ENCODE measurements around the gene MYO1B. TPM values are rescaled to one million over a fixed set of nuclear protein-coding genes. Genes with fewer than 3 reads are reported as not detected.

MYO1B gene
- total and polyA plus RNA-seq, 2 of the 8 experiments (the other 6 are each of a cell fraction or from before 2014, with no cell fraction given) = 15.5 to 61.2 TPM

- no peak overlapping the region for H4K91ac ChIP-seq (replicated peaks; ENCODE audit: insufficient read length, low read length)
- H3K4ac ChIP-seq (replicated peaks; ENCODE audit: insufficient read length, low read depth, low read length) = no peak overlapping the region
- no peak overlapping the region for H2BK12ac ChIP-seq (ENCODE audit: low read depth, low read length)
- no peaks in the 10 kb centered on the region for H3K36me3 ChIP-seq (ENCODE audit: control insufficient read depth in 2 of 4, insufficient read depth in 4 of 4, low read length in 3 of 4)
- no peak overlapping the region for H3K23ac ChIP-seq (ENCODE audit: insufficient read length)
- peaks cover 3% of the 10 kb centered on the region; the same call in 1 of the 2 replicates for H3K23me2 ChIP-seq (ENCODE audit: low read depth, low read length)
- H3K9ac ChIP-seq (replicated peaks in 1 of 4; ENCODE audit: extremely low read depth in 1 of 4, low read depth in 3 of 4, low read length in 3 of 4) = no peak overlapping the region
- no peak overlapping the region for H2AK5ac ChIP-seq (ENCODE audit: low read depth, low read length)
- no peak overlapping the region for H3K4me3 ChIP-seq (ENCODE audit: extremely low read depth in 1 of 4, insufficient read depth in 2 of 4, low read depth in 3 of 4, low read length in 4 of 4)
- H3K79me2 ChIP-seq (ENCODE audit: control insufficient read depth in 1 of 2, insufficient read depth in 2 of 2, low read length in 2 of 2) = peaks cover 24 to 81% of the 10 kb centered on the region in 2 experiments
- no peak for FAIRE-seq
- no peak overlapping the region for H2BK20ac ChIP-seq (ENCODE audit: low read length)
- ChIA-PET CTCF (ENCODE audit: partially characterized antibody) (interaction anchor here (0.6 to 1.7 kb wide), 7 partner anchors 11 to 190 kb away, joined by 3 to 8 read pairs (median 3); no protein-coding TSS in a partner anchor), POLR2A (ENCODE audit: partially characterized antibody) (interaction anchor here (1.3 kb wide), 1 partner anchor 9 kb away, joined by 6 read pairs; no protein-coding TSS in a partner anchor)
- H3K27me3 ChIP-seq (replicated peaks in 1 of 4; ENCODE audit: control insufficient read depth in 3 of 4, extremely low read depth in 1 of 4, insufficient read depth in 3 of 4, low read length in 3 of 4) = peaks cover 0 to 2% (median 0%) of the 10 kb centered on the region in 4 experiments; a peak in 2 of 7 replicates
- H4K5ac ChIP-seq (ENCODE audit: insufficient read length, low read depth, low read length) = no peak overlapping the region
- no peak overlapping the region for H3K4me2 ChIP-seq (ENCODE audit: insufficient read depth in 1 of 2, low read depth in 2 of 2, low read length in 2 of 2)
- no peak overlapping the region for H3K56ac ChIP-seq (replicated peaks; ENCODE audit: insufficient read length, low read depth, low read length)
- H2BK15ac ChIP-seq (ENCODE audit: low read length) = no peak overlapping the region
- 87% methylated on average over 2 of the region's 2 CpGs; no CpG with 5 or more reads in 1 of the 2 experiments for WGBS, 2 experiments (ENCODE audit: extremely low coverage in 1 of 2, insufficient coverage in 1 of 2, insufficient read length in 1 of 2, insufficient replicate concordance in 2 of 2, low coverage in 1 of 2, low lambda C conversion rate in 2 of 2, missing lambda C conversion rate in 1 of 2)
- H3K27ac ChIP-seq (ENCODE audit: low read depth, low read length) = no peak overlapping the region
- no peak overlapping the region for H2AFZ ChIP-seq (ENCODE audit: low read length)
- no peak overlapping the region for H2BK120ac ChIP-seq (replicated peaks; ENCODE audit: low read depth, low read length)
- no peak overlapping the region for H4K8ac ChIP-seq (ENCODE audit: extremely low read depth, insufficient read depth, low read length)
- peaks cover 20 to 27% of the 10 kb centered on the region in 2 experiments for H4K20me1 ChIP-seq (replicated peaks in 1 of 2; ENCODE audit: control insufficient read depth in 1 of 2, insufficient read depth in 2 of 2, low read length in 2 of 2)
- H3K18ac ChIP-seq (ENCODE audit: extremely low read depth, low read length) = no peak overlapping the region
- DNase-seq (ENCODE audit: low read depth in 1 of 2, low spot score in 2 of 2) = no peak
- no peak overlapping the region for H3K14ac ChIP-seq (ENCODE audit: insufficient read length)
- peaks cover 0 to 23% (median 12%) of the 10 kb centered on the region in 4 experiments; a peak in 6 of 7 replicates for H3K4me1 ChIP-seq (replicated peaks in 1 of 4; ENCODE audit: control insufficient read depth in 3 of 4, insufficient read depth in 4 of 4, low read length in 3 of 4)
- H3K79me1 ChIP-seq (ENCODE audit: low read depth, low read length) = peaks cover 5% of the 10 kb centered on the region
- H2BK5ac ChIP-seq (ENCODE audit: low read depth, low read length) = no peak overlapping the region
- no peaks in the 10 kb centered on the region for H3K9me3 ChIP-seq (ENCODE audit: insufficient read depth in 2 of 2, low read depth in 1 of 2, low read length in 1 of 2)
- no peak for TF ChIP-seq CHD1 (IDR thresholded peaks at IDR 0.05; ENCODE audit: low read depth, low read length)
- TF ChIP-seq CREB1 (IDR thresholded peaks at IDR 0.05) = no peak
- no peak for TF ChIP-seq CBX8 (IDR thresholded peaks at IDR 0.05; ENCODE audit: borderline replicate concordance, low read depth, low read length)
- TF ChIP-seq MAFK (IDR thresholded peaks at IDR 0.05; ENCODE audit: low read depth, low read length) = no peak
- TF ChIP-seq BACH1 (IDR thresholded peaks at IDR 0.05; ENCODE audit: low read length) = no peak
- no peak for TF ChIP-seq EZH2 (IDR thresholded peaks at IDR 0.05; ENCODE audit: low read depth, low read length, severe bottlenecking)
- no peak for TF ChIP-seq POU5F1 (IDR thresholded peaks at IDR 0.05; ENCODE audit: low read depth, low read length)
- TF ChIP-seq ZNF274 (IDR thresholded peaks at IDR 0.05; ENCODE audit: borderline replicate concordance, extremely low read depth, low read length) = no peak
- TF ChIP-seq KDM4A (IDR thresholded peaks at IDR 0.05; ENCODE audit: low read depth, low read length, severe bottlenecking) = no peak
- no peak for TF ChIP-seq GTF2F1 (IDR thresholded peaks at IDR 0.05; ENCODE audit: borderline replicate concordance, low read depth, low read length)
- no peak for TF ChIP-seq JUN (IDR thresholded peaks at IDR 0.05; ENCODE audit: low read depth, low read length)
- TF ChIP-seq E2F6 (IDR thresholded peaks at IDR 0.05) = no peak
Measured at GRCh38 chr2:191249156-191249813, 4.1 kb downstream of the MYO1B start.

Measured in H1 (cell line).